Subcutaneous abdominal adipose tissue (tissue), 5 donors: Measurements from ENCODE around the gene ADM5.
A peak's percentile ranks its signal among the peaks of the same experiment; 100 is the strongest.

ENCODE experiments used
- H3K27ac ChIP-seq: one replicate; pipeline ENCODE4 v1.7.0; 2013; ENCODE audit warnings: low read depth, mild to moderate bottlenecking, inconsistent platforms, low read length, moderate library complexity
- H3K27me3 ChIP-seq, 5 donors: one replicate each; pipeline ENCODE4 v1.7.0; 2013; ENCODE audit warnings: low read length in 5 of 5, inconsistent platforms in 1 of 5; ENCODE audit not compliant: control insufficient read depth in 5 of 5, insufficient read depth in 4 of 5
- H3K36me3 ChIP-seq, 5 donors: one replicate each; pipeline ENCODE4 v1.7.0; 2013; ENCODE audit warnings: low read length in 5 of 5; ENCODE audit not compliant: control insufficient read depth in 5 of 5, insufficient read depth in 5 of 5
- H3K4me1 ChIP-seq, 5 donors: one replicate each; pipeline ENCODE4 v1.7.0; 2013; ENCODE audit warnings: low read length in 5 of 5, mild to moderate bottlenecking in 3 of 5, moderate library complexity in 1 of 5; ENCODE audit not compliant: control insufficient read depth in 5 of 5, insufficient read depth in 5 of 5
- H3K4me3 ChIP-seq, 5 donors: one replicate each; pipeline ENCODE4 v1.7.0; 2013; ENCODE audit warnings: low read length in 5 of 5, low read depth in 1 of 5
- H3K9ac ChIP-seq, 5 donors: one replicate each; pipeline ENCODE4 v1.7.0; 2013; ENCODE audit warnings: low read length in 5 of 5, mild to moderate bottlenecking in 4 of 5, moderate library complexity in 3 of 5
- H3K9me3 ChIP-seq, 5 donors: one replicate each; pipeline ENCODE4 v1.7.0; 2013; ENCODE audit warnings: low read length in 5 of 5; ENCODE audit not compliant: control insufficient read depth in 5 of 5
- donor health status: healthy.
- donor health status: healthy.
- donor health status: healthy.
- donor health status: healthy.
- donor health status: healthy.

ADM5 gene

DNA sequence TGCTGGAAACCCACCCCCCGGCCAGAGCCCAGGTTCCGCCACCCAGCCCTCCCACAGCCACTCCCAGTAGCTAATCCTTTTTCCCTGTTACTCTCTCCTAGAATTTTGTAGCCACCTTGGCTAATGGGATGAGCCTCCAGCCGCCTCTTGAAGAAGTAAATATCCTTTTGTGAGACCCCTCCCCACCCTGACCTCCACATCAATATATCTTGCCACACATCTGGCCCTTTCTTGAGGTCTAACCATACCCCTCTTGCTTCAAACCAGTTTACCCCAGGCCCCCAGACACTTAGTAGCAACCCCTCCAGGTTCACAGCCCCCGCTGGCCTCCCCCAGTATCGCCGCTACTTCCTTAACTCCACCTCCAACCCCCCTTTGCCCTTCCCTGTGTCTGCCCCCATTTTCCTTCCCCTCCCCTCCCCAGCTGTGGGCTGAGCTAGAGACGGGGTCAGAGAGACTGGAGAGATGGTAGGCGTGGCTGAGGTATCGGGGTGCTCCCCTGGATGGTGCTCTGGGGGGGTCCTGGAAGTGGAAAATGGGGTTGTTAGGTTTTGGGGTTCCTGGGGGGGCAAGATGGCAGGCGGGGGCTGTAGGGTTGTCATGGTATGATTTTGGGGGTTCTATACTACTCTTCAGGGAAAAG lies 9.5 kb upstream of the ADM5 start:
- peaks cover 2 to 51% (median 36%) of the 10 kb centered on the region in 5 donors for H3K4me1 ChIP-seq
- H3K9me3 ChIP-seq, result no peaks in the 10 kb centered on the region
- H3K4me3 ChIP-seq, result no peak overlapping the region
- H3K27me3 ChIP-seq, result no peaks in the 10 kb centered on the region
- H3K9ac ChIP-seq, result peak overlapping the region in 2 of 5 donors; percentile 8 to 68
- H3K36me3 ChIP-seq, result peaks cover 0 to 28% (median 26%) of the 10 kb centered on the region in 5 donors
- peak overlapping the region; percentile 50 for H3K27ac ChIP-seq

DNA sequence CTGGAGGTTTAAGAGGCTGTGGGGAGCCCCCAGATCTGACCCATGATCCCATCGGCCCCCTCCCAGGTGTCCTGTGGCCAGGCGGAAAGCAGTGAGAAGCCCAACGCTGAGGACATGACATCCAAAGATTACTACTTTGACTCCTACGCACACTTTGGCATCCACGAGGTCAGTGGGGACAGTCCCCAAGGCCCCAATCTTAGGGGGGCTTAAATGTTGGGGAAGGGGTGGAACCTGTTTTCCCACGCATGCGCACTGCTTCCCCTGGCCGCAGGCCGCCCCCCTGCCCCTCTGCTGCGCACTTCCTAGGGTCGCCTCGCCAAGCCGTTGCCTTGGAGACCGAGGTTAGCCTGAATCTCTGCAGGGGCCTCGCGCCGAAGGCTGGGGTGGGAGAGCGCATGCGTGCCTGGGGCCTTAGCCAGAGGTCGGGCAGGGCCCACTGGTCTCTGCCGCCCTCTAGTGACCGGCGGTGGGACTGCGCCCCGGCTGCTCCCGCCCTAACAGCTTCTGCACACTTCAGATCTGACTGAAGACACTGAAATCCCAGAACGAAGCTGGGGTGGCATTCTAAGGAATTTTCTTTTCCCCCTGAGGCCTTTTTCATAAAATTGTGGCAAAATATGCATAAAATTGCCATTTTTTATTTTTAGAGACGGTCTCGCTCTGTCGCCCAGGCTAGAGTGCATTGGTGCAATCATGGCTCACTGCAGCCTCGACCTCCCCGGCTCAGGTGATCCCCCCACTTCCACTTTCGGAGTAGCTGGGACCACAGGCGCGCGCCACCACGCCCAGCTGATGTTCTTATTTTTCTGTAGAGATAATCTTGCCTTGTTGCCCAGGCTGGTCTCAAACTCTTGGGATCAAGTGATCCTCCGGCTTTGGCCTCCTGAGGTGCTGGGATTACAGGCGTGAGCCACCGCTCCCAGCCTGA lies 8.7 kb upstream of the ADM5 start:
- no peaks in the 10 kb centered on the region for H3K9me3 ChIP-seq
- H3K27ac ChIP-seq, result peak overlapping the region; percentile 50
- peaks cover 3 to 53% (median 36%) of the 10 kb centered on the region in 5 donors for H3K4me1 ChIP-seq
- peaks cover 0 to 36% (median 31%) of the 10 kb centered on the region in 5 donors for H3K36me3 ChIP-seq
- no peaks in the 10 kb centered on the region for H3K27me3 ChIP-seq
- peak overlapping the region; percentile 7 to 54 (median 25) for H3K4me3 ChIP-seq
- H3K9ac ChIP-seq, result peak overlapping the region in 2 of 5 donors; percentile 8 to 68

DNA sequence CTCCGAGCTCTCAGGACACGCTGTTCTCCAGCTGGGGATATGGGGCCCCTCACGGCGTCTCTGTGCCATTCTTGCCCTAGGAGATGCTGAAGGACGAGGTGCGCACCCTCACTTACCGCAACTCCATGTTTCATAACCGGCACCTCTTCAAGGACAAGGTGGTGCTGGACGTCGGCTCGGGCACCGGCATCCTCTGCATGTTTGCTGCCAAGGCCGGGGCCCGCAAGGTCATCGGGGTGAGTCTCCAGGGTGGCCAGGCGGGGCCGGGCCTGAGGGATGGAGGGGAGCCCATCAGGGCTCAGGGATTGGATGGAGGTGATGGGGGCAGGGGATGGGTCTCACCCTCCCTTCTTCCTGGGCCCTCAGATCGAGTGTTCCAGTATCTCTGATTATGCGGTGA lies 7.6 kb upstream of the ADM5 start:
- H3K9ac ChIP-seq, result no peak overlapping the region
- no peak overlapping the region for H3K4me3 ChIP-seq
- H3K36me3 ChIP-seq, result peaks cover 0 to 45% (median 39%) of the 10 kb centered on the region in 5 donors
- H3K4me1 ChIP-seq, result peaks cover 2 to 52% (median 36%) of the 10 kb centered on the region in 5 donors
- no peaks in the 10 kb centered on the region for H3K9me3 ChIP-seq
- H3K27ac ChIP-seq, result no peak overlapping the region
- H3K27me3 ChIP-seq, result peaks cover 0 to 2% (median 0%) of the 10 kb centered on the region in 5 donors

DNA sequence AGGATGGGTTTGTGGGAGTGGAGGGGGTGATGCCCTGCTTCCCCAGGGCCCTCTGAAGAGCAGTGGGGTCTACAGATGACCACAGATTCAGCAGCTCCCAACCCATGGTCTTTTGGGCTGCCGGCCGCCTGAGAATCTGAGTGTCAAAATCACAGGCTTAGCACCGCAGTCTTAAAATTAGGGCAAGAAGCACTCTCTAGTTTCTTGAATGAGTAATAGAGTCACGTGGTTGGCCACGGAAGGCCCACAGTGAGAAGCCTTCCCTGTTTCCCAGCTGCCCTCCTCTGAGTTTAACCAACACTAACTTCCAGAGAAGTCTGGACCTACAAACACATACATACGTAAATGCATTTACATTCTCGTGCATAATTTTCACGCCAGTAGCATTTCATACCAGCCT lies 7.1 kb upstream of the ADM5 start:
- Histone ChIP-seq H3K9me3 (no peaks in the 10 kb centered on the region), H3K9ac (peak overlapping the region in 1 of 5 donors; percentile 26), H3K27ac (no peak overlapping the region), H3K4me1 (peaks cover 1 to 54% (median 36%) of the 10 kb centered on the region in 5 donors), H3K4me3 (no peak overlapping the region), H3K27me3 (peaks cover 0 to 2% (median 0%) of the 10 kb centered on the region in 5 donors), H3K36me3 (peaks cover 0 to 49% (median 42%) of the 10 kb centered on the region in 5 donors)

DNA sequence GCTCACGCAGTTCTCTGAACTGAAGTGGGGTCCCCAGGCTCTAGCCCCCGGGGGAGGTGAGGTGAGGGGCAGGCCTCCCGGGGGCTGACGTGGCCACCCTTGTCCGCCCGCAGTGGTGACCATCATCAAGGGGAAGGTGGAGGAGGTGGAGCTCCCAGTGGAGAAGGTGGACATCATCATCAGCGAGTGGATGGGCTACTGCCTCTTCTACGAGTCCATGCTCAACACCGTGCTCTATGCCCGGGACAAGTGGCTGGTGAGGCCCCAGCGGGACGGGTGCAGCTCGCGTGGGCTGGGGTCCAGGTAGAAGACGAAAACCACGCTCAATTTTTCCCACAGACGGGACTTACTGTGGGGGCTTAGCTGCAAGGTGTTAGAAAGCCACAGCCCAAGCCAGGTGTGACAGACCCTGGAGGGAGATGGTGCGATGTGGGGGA lies 5.6 kb upstream of the ADM5 start:
- Histone ChIP-seq H3K4me1 (peaks cover 3 to 55% (median 30%) of the 10 kb centered on the region in 5 donors), H3K36me3 (peaks cover 0 to 57% (median 49%) of the 10 kb centered on the region in 5 donors), H3K27ac (no peak overlapping the region), H3K9me3 (no peaks in the 10 kb centered on the region), H3K4me3 (no peak overlapping the region), H3K9ac (no peak overlapping the region), H3K27me3 (peaks cover 0 to 6% (median 0%) of the 10 kb centered on the region in 5 donors)

DNA sequence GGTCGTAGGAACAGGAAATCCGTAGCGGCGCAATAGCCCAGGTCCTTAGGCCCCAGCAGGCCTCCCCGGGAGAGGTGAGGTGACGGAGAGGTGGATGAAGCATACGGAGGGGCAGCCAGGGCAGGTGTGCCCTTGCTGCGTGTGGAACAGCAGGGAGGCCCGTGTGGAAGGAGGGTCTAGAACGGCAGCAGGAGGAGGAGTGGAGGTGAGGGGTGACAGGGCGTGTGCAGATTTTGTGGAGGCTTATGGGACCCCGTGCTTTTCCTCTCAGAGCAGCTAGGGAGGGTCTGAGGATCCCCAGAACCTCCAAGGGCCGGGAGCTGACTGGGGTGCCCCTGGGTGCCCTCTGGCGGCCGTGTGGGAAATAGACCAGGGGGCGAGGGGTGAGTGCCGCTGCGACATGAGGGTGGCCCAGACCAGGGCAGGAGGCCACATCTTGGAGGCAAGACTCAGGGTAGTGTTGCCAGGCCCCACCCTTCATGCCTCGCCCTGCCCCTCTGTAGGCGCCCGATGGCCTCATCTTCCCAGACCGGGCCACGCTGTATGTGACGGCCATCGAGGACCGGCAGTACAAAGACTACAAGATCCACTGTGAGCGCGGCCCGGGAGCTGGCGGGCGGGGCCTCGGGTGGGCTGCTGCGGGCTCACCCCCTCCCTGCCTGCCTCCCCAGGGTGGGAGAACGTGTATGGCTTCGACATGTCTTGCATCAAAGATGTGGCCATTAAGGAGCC lies 5.0 kb upstream of the ADM5 start:
- H3K27ac ChIP-seq, result no peak overlapping the region
- no peak overlapping the region for H3K4me3 ChIP-seq
- peaks cover 4 to 56% (median 35%) of the 10 kb centered on the region in 5 donors for H3K4me1 ChIP-seq
- H3K9ac ChIP-seq, result no peak overlapping the region
- peaks cover 2 to 12% (median 6%) of the 10 kb centered on the region in 5 donors for H3K27me3 ChIP-seq
- H3K36me3 ChIP-seq, result peaks cover 0 to 57% (median 49%) of the 10 kb centered on the region in 5 donors
- no peaks in the 10 kb centered on the region for H3K9me3 ChIP-seq

DNA sequence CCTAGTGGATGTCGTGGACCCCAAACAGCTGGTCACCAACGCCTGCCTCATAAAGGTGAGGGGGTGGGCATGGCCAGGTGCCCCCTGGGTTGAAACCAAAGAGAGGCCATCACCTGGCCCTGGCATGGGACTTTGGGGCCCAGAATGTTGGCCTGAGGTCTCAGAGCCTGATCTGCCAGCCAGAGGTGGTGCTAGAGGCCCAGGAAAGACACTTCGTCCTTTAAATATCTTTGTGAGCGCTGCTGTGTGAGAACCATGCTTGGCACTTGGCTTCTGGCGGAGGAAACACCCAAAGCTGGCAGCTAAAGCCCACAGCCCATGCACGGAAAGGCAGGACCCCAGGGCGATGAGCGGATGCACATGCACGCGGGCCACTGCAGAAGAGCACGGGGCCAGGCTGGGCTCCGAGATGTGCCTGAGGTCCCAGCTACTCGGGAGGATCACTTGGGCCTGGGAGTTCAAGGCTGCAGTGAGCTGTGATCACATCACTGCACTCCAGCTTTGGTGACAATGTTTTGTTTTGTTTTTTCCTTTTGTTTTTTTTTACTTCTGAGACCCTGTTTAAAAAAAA lies 4.3 kb upstream of the ADM5 start:
- peaks cover 0 to 57% (median 49%) of the 10 kb centered on the region in 5 donors for H3K36me3 ChIP-seq
- peaks cover 4 to 57% (median 41%) of the 10 kb centered on the region in 5 donors for H3K4me1 ChIP-seq
- no peak overlapping the region for H3K9ac ChIP-seq

DNA sequence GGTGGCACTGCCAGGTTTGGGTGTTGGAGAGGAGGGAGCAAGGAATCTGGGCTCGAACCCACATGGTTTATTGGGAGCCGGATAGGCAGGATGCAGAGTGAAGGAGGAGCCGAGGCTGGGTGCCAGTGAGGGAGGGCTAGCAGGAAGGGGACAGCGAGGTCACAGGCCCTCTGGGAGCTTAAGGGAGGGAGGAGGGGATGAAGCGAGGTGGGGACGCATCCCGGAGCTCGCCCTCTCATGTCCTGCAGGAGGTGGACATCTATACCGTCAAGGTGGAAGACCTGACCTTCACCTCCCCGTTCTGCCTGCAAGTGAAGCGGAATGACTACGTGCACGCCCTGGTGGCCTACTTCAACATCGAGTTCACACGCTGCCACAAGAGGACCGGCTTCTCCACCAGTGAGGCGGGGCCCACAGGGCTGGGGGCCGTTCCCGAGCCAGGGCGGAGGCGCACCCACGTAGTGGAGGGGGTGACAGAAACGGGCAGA lies 3.5 kb upstream of the ADM5 start:
- Histone ChIP-seq H3K9ac (no peak overlapping the region), H3K4me3 (no peak overlapping the region), H3K27ac (no peak overlapping the region), H3K9me3 (no peaks in the 10 kb centered on the region), H3K36me3 (peaks cover 0 to 57% (median 49%) of the 10 kb centered on the region in 5 donors), H3K4me1 (peaks cover 7 to 57% (median 41%) of the 10 kb centered on the region in 5 donors), H3K27me3 (peaks cover 9 to 25% (median 12%) of the 10 kb centered on the region in 5 donors)

More for the DNA sequence above, 4.3 kb upstream of the ADM5 start:
- Histone ChIP-seq H3K9me3 (no peaks in the 10 kb centered on the region), H3K27ac (no peak overlapping the region), H3K4me3 (no peak overlapping the region), H3K27me3 (peaks cover 5 to 18% (median 10%) of the 10 kb centered on the region in 5 donors)

DNA sequence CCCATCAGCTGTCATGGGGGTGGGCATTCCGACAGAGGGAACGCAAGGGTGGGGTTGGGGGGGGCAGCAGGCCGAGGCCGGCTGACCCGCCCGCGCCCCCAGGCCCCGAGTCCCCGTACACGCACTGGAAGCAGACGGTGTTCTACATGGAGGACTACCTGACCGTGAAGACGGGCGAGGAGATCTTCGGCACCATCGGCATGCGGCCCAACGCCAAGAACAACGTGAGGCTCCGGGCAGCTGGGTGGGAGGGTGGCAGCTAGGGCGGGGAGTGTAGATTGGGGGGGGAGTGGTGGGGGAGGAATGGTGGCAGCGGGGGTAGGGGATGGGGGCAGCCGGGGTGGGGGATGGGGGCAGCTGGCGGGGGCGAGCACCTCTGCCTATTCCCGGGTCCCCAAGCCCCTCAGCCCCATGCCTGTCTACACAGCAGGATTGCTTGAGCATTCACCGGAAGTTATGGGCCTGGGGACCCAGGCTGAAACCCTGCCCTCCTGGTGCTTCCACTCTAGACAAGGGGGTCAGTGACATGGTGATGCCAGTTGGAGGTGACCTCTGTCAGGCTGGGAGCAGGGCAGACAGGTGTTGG lies 2.8 kb upstream of the ADM5 start:
- Histone ChIP-seq H3K27ac (no peak overlapping the region), H3K4me3 (no peak overlapping the region), H3K27me3 (peaks cover 10 to 32% (median 19%) of the 10 kb centered on the region in 5 donors), H3K9me3 (no peaks in the 10 kb centered on the region), H3K9ac (no peak overlapping the region), H3K36me3 (peaks cover 0 to 57% (median 49%) of the 10 kb centered on the region in 5 donors), H3K4me1 (peaks cover 7 to 61% (median 46%) of the 10 kb centered on the region in 5 donors)
